ENCODE data around the gene MYBPC3.

Gene MYBPC3

DNA sequence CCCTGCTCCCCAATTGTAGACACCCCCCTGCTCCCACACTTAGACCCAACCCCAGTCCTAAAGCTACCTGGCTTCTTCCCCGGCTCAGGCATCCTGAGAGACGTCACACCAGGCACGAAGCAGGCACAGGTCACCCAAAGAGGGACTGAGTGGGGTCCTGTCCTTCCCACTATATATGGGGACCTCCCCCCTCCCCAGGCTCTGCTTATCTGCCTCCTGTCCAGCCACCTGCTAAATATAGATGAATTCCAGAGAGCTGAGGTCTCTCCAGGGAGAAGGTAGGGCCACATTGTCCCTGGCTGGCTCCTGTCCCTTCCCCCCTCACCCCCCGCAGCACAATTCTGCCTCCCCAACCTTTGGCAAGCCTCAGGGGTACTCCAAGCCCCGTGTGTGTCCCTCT, at the start of gene MYBPC3:
MYBPC3 (minus strand) TSS at position 147 of the 400 bp plus-strand sequence; CDS start at position 92, 55 bp downstream.
- DNase-seq (ENCODE audit: low read depth in 2 of 2), result no peak

DNA sequence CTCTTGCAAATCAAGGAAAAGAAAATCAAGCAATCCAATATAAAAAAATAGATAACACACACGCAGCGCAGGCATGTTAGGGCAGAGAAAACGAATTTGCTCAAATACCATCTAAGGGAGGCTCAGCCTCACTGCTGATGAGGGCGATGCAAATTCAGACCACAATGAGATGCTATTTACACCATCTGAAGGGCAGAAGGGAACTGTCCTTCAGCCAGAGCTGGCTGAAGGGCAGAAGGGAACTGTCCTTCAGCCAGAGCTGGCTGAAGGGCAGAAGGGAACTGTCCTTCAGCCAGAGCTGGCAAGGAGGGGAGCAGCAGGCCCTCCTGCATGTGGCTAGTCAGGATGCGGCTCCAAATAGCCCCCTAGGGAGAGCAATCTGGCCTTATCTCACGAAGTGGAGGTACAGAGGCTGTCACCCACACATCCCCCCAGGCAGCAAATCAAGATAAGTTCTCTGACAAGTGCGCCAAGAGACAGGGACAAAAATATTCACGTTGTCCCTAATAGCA, 48.3 kb upstream of the MYBPC3 start:
- no peak for DNase-seq (ENCODE audit: low read depth in 2 of 2)

DNA sequence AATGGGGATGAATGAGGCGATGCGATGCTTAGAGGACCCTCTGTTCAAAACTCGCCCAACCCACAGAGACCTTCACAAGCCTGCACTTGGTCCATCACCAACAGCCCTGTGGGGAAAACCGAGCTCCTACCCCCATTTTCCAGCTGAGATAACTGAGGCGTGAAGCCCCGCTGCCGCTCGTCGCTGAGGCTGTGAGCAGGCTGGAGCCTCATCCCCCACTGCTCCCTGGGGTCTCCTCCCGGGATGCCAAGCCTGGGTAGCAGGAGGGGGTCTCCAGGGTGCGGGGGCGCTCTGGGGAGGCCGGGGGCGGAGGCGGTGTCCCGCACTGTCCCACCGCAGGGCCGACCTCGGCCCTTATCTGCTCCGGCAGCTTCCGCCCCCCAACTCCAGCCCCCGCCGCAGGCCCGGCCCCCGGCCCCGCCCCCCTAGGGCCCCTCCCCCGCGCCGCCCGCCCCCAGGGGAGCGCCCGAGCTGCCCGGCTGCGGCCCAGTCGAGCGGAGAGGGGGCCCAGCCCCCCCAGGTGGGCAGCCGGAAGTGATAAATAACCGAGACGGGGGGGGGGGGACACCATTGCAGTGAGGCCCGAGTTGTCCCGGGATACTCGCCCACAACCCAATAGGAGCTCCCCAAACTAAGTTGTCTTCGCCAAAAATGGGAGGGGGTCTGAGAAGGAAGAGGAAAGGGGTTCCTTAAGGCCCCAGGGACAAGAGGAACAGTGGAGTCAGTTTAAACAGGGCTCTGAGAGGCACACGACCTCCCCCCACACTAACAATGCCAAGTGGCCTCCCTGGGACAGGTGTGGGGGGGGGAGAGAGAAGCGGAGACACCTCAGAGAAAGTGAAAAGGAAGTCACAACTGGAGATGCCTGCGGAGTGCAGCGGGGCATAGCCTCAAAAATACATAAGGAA, 47.6 kb upstream of the MYBPC3 start:
- DNase-seq (ENCODE audit: low read depth in 2 of 2), result peak in 1 of 2 donors; percentile 39

DNA sequence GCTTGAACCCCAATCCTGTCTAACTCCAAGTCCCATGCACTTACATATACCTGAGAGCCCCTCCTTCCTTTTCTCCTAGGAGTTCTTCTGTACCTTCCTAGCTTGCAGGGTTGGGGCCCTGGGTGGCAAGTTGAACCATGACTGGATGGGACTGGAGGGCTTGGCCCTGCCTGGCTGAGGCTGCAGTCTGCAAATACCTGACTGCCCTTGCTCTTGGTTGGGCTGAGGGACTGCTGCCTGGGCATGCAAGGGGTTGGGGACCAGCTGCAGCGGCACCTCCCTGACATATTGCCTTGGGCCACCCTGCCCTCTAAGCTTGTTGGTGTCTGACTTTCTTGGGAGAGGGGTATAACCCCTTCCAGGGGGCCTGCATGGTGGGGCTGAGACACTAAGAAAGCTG, 46.0 kb upstream of the MYBPC3 start:
- DNase-seq (ENCODE audit: low read depth in 2 of 2), result no peak

DNA sequence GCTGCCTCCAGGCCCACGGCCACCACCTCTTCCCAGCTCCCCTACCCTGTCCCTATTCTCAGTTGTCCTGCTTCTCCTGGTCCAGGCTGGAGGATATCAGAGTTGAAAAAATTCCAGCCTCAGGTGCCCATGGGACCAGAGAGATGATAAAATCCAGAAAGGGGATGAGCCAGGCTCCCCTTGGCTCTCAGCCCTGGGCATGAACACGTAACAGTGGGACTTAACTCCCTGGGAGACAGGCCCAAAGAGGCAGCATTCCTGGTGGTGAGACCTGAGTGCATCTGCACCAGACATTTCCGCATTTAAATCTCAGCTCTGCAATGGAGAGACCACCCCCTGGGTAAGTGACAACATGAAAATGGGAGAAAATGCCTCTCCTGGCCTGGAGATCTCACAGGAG, 45.5 kb upstream of the MYBPC3 start:
- DNase-seq (ENCODE audit: low read depth in 2 of 2), result no peak

DNA sequence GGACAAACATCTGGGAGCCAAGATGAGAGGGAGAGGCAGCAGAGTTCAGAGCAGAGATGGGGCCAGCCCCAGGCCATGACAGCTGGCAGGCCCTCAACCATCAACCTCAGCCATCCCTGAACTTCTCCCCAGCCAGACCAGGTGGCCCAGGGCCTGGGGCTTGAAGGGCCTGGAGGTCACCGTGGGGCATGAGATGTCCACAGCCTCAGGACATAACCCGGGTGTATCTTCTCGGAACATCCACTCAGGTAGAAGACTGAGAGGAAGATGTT, 43.5 kb upstream of the MYBPC3 start:
- no peak for DNase-seq (ENCODE audit: low read depth in 2 of 2)

DNA sequence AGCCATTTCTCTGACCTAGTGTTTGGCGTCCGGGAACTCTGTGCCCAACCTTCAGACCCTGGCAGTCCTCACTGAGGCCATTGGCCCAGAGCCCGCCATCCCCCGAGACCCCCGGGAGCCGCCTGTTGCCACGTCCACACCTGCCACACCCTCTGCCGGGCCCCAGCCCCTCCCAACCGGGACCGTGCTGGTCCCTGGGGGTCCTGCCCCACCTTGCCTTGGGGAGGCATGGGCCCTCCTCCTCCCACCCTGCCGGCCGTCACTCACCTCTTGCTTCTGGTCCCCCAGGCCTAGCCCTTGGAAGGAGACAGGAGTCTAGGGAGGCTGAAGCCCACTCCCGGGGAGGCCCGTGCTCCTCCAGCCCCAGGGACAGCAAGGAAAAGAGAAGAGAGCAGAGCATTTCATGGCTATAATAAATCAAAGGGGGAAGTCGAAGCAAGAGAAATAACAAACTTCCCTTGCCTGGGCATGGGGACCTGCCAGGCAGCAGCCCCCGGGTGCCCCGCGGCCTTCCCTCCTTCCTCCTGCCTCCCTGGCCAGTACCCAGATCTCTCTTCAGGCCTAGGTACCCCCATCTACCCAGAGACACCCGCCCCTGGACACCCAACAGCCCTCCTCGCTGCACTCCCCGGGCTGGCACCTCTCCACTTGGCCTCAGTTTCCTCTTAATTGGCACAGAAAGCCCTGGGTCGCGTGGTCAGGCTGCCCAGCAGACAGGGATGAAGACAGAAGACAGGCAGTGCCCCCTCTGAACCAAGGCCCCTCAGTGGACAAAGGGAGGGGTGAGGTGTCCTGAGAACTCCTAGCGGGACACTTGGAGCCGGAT, 42.9 kb upstream of the MYBPC3 start:
- no peak for DNase-seq (ENCODE audit: low read depth in 2 of 2)

DNA sequence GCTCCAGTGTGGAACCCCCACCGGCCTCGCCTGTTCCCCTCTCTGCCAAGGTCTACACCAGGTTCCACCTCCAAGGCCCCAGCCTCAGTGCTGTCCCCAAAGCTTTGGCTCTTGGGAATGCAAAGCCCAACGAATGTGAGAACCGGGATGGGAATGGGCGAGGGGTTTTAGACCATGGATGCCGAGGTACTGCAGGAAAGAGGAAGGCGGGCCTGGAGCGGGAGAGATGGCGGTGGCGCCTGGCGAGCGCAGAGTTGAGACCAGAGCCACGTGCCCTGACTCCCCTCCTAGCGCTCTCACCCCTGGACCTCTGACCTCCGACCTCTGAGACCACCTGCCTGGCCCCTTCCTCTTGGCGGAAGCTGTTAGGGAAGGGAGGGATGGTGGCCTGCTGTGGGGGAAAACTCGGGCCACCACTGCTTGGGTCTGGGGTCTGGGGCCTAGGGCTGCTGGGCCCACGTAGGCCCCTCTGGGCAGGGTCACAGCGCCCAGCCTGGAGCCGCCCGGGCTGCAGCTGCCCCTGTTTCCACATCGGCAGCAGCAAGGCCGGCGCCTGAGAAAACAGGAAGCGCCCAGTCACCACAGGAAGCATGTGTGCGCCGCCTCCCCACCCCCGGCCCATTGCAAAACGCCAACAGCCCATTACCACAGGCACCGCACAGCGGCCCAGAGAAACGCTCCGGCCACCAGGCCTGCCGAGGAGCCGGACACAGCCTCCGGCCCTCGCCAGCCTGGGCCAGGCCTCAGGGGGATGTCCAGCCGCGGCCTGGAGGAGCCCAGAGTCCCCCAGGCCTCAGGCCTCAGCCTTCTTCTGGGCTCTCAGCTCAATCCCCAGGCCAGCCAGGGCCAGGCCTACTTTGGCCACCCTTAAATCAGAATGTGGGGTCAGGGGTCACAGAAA, 42.1 kb upstream of the MYBPC3 start:
- peak; percentile 32 to 51 for DNase-seq (ENCODE audit: low read depth in 2 of 2)

DNA sequence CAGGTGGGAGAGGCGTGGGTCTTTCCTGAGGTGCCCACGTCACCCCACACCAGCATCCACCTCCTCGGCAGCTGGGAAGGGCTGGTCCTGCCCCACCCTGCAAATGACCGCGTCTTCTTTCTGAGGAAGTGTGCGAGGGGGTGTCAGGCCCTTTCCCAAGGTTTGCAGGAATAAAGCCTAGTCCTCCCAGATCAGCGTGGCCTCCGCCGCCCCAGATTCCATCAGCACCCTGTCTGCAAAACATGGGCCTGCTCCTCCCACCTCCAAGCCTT, 41.5 kb upstream of the MYBPC3 start:
- no peak for DNase-seq (ENCODE audit: low read depth in 2 of 2)

DNA sequence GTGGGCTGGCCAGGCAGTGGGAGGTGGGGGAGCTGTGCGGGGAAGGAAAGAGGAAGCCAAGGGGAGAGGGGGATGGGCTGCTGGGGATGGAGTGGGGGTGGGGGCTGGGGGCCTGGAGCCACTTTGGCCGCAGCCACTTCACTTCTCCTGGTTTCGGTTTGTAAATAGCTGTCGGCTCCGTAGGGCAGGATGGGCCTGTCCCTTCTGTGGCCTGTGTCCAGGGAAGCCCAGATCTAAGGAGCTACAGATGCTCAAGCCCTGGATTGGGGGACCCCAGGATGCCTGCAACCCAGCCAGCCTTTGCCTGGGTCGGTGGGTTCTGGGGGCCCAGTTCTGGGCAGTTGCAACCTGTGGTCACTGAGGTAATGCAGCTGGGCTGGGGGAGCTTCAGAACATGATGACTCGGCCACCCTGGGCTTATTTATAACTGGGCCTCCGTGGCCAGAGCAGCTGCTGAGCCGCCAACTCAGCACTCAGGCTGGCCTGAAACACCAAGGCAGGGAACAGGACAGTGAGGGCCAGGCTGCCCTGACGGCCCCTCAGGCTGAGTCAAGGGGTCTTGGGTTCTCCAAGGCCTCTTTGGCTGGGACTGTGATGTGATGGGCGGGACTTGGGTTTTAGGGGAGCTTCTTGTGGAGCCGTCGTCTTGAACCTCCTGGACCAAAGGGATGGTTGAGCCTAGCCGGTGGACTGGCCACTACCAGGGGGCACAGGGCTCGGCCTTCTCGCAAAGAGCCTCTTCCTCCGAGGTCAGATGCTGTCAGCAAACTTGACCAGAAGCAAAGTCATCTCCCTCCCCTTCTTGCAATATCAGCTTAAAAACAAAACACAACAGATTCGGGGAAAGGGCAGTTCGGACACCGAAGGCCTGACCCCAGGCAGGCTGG, 40.9 kb upstream of the MYBPC3 start:
- no peak for DNase-seq (ENCODE audit: low read depth in 2 of 2)

DNA sequence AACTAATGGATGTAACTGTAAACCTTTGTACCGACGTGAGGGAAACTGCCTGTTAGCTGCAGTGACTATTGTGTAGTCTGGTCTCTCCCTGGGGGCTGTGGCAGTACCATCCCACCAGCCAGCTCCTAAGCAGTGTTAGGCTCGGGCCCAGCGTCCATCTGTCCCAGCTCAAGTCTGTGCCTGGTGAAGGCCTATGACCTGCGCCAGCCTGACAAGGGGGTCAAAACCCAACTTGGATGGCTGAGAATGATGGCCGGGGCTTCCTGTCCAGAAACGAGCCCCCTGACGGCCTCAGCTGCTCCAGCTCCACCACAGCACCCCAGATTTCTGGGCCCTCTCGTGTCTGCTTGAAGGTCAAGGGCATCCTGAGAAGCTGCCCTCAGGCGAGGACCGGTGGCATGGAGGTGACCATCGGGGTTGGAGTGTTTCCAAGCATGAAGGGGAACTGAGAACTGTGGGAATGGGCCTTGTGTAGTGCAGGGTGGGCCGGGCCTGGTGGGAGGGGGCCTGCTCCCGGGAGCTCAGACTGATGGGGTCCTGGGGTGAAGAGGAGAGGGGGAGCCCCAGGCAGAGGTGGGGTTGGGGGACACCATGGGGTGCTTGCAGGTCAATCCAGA, 40.2 kb upstream of the MYBPC3 start:
- no peak for DNase-seq (ENCODE audit: low read depth in 2 of 2)

DNA sequence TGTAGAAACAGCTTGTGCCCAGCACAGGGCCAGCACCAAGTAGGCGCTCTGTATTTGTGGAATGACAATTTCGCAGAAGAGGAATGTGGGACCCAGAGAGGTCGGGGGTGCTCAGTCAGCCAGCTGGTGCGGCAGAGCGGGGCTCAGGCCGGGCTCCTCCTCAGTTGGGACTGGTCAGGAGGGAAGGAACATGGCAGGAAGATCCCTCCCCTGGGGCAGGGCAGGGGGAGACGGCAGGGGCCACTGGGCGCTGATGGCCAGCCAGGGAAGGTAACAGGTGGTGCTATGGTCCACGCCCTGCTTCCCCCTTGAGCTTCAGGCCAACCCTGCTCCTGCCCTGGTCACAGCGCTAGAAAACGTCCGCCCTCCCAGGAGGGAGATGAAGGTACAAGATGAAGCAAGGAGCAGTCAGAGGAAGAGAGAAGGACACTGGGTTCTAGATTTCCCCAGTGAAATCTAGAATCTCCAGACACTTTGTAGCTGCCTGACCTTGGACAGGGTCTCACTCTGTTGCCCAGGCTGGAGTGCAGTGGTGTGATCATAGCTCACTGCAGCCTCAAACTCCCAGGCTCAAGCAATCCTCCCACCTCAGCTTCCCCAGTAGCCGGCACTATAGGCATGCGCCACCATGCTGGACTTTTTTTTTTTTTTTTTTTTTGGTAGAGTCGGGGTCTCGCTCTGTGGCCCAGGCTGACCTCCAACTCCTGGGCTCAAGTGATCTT, 39.4 kb upstream of the MYBPC3 start:
- DNase-seq (ENCODE audit: low read depth in 2 of 2), result no peak

DNA sequence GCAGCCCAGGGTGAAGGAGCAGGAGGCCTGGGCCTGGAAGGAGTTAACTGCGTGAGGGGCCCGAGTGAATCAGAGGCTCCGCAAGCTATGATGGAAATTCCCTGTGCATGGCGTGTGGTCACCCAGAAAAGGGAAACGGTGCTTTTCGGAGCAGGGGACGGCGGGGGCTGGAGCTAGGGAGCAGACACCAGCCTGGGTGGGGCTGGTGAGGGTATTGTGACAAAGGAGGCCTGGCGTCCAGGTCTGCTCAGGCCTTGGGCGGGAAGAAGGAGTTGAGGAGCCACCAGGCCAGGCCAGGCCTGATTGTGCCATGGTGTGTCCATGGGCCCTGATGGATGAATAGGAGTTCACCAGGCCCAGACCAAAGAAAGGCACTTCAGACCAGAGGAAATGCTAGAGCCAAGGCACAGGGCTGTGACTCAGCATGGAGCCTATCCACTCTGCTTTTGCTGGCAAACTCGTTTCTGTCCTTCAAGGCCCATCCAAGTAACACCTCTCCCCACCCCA, 38.6 kb upstream of the MYBPC3 start:
- no peak for DNase-seq (ENCODE audit: low read depth in 2 of 2)

DNA sequence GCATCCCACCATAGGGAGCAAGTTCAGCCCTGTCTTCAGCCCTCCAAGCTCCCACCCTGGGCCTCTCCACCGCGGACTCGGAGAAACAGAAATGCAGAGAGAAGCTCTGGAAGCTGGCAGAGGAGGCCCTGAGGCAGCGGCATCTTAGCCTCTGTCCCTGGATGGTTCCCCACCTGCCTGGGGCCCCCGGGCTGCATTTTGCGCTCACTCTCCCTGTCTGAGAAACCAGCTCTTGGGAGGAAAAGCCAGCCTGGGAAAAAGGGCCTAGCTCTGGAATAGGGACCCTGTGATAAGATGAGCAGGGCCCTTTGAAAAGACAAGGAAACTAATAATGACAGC, 37.9 kb upstream of the MYBPC3 start:
- DNase-seq (ENCODE audit: low read depth in 2 of 2), result no peak

DNA sequence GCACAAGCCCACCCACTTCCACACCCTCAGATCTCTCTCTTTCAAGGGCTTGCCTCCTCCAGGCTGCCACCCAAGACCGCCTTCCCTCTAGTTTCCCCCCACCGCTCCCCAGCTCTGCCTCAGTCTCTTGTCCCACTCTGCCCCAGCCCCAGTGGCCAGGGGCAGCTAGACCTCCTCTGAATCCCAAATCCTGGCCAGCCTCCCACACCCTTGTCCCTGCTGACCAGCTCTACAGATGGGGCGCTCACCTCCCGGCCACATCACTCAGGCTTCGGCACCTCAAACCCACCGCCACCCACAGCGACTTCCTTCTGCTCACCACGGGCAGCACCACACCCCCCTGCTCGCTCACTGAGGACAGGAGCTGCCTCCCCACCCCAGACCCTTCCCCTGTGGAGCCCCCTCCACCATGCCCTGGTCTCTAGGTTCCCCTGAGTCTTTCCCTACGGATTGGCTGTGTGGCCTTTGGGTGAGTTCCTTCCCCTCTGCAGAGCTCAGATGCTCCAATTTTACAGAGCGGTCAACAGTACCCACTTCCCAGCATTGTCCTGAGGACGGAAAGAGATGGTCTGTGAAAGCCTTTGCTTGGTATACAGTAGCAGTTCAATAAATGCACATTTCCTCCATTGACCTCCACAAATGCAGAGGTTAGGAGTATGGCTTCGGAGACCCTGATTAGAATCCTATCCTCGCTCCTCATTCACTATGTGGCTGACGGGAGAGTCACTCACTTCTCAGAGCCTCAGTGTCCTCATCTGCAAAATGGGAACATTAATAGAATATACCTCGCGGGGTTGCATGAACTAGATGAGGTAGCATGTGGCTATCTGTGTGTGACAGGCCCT, 37.3 kb upstream of the MYBPC3 start:
- DNase-seq (ENCODE audit: low read depth in 2 of 2), result no peak

DNA sequence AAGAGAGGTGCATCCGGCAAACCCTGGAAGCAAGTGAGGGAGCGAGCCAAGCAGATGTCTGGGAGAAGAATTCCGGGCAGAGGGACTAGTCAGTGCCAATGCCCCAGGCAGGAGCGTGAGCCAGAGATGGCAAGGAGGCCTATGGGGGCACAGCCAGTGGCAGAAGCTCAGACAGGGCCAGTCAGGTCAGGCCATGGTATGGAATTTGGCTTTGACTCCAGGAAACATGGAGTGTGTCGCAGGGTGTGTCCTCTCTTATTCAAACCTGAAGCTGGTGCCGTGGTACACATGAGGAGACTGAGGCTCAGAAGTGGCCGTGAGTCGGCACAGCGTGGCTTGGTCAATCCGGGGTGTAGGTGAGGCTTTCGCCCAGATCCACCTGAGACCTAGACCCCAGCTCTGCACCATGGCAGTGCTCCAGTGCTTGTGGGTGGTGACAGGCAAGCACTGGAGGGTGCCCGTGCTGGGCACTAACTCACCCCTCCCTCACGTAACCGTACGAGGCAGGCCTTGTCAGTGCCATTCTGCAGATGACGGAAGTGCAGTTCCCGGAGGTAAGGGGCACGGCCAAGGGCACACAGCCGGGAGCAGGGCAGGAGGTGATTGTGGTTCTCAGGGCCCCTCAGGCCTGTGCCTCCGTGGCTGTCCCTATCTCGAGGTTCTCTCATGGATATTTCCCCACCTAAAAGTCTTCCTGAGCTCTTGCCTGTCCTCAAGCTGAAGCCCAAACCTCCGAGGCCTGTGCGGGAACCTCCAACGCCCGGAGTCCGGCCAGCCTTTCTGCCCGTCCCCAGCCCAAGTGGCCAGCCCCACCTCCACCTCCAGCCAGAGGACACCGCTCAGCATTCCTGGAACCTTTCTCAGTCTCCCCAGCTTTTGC, 36.4 kb upstream of the MYBPC3 start:
- DNase-seq (ENCODE audit: low read depth in 2 of 2), result no peak

DNA sequence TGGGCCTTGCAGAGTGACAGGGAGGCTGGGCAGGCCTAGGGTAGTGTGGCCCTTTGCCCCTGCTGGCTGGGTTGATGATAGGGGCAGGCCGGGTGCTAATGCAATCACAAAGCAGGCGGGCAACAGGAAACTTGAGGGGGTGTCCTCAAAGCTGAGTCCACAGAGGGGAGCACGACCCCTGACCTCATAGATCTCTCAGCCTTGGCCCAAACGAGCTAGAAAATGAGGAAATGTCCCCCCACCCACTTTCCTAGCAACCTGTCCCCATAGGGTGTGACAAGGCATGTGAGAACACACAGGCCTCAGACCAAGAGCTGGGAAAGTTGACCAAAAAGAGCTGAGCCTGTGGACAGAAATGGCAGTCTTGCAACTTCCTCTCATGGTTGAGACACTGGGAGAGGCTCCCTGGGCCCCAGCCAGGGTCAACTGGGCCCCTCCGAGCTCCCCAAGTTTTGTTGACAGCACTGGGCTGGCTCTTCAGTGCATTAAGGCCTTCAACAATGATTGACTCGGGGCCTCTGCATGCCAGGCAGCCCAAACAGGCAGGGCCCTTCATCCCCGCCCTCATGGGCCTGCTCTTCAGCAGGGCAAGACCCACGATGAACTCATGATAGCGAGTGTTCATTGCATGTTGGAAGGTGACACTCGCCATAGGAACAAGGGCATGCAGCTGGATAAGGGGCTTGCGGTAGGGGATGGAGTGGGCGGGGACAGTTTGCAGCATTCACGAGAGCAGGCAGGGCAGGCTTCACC, 35.6 kb upstream of the MYBPC3 start:
- no peak for DNase-seq (ENCODE audit: low read depth in 2 of 2)

Measured in stimulated activated CD4-positive, alpha-beta T cell treated with anti-CD3 and anti-CD28 coated beads, Interleukin-1b, Interleukin-23, amount 100 ng/mL, for 4 hours (primary cell).